Gastroesophageal sphincter (tissue), 4 donors: Measurements from ENCODE around the gene SLC24A3. TPM values are rescaled to one million over a fixed set of nuclear protein-coding genes. Genes with fewer than 3 reads are reported as not detected.

ENCODE experiments used
- ATAC-seq: fragments of 150-250 bp; one replicate; pipeline ENCODE4 v1.9.1; 2016; ENCODE audit warnings: mild to moderate bottlenecking, moderate library complexity
- H3K27ac ChIP-seq, 4 donors: fragments of 200-600 bp; sonication (generic) in 3 of 4; 1 replicate in 3 of 4; 2 replicates in 1 of 4; pipeline ENCODE4 v1.5.1; 2016 to 2019
- H3K27me3 ChIP-seq: fragments of 200-600 bp; sonication (generic); one replicate; pipeline ENCODE4 v1.5.1; 2019
- H3K36me3 ChIP-seq, 2 donors: fragments of 200-600 bp; sonication (generic); one replicate each; pipeline ENCODE4 v1.5.1; 2019; ENCODE audit warnings: control low read depth in 1 of 2
- H3K4me1 ChIP-seq, 3 donors: fragments of 200-600 bp; sonication (generic); 1 replicate in 2 of 3; 2 replicates in 1 of 3; pipeline ENCODE4 v1.5.1; 2016 to 2019; ENCODE audit warnings: control low read depth in 2 of 3
- H3K4me3 ChIP-seq, 2 donors: fragments of 200-600 bp; sonication (generic); one replicate each; pipeline ENCODE4 v1.5.1; 2019; ENCODE audit warnings: mild to moderate bottlenecking in 1 of 2, moderate library complexity in 1 of 2
- H3K9me3 ChIP-seq, 3 donors: fragments of 200-600 bp; sonication (generic); one replicate each; pipeline ENCODE4 v1.5.1; 2017 to 2019; ENCODE audit warnings: control low read depth in 2 of 3
- CTCF ChIP-seq, 4 experiments: fragments of 200-600 bp in 2 of 4; fragments of 450-650 bp in 2 of 4; sonication (generic) in 1 of 4; IDR thresholded peaks; one replicate each; pipeline ENCODE4 v1.5.1; 2017 to 2019; ENCODE audit warnings: antibody characterized with exemption in 4 of 4, mild to moderate bottlenecking in 2 of 4, moderate library complexity in 2 of 4
- EP300 ChIP-seq: sonication (generic); formaldehyde crosslinking; IDR thresholded peaks from one replicate; pipeline ENCODE4 v1.6.1; 2017; ENCODE audit warnings: antibody characterized with exemption, mild to moderate bottlenecking
- POLR2A ChIP-seq, 2 donors: fragments of 450-650 bp; IDR thresholded peaks; one replicate each; pipeline ENCODE4 v1.6.1; 2017; ENCODE audit warnings: antibody characterized with exemption in 2 of 2, mild to moderate bottlenecking in 2 of 2, moderate library complexity in 1 of 2
- POLR2AphosphoS5 ChIP-seq: sonication (generic); formaldehyde crosslinking; IDR thresholded peaks from one replicate; pipeline ENCODE4 v1.6.1; 2017; ENCODE audit warnings: antibody characterized with exemption
- WGBS, 2 donors: methylation state at CpG; one replicate each; pipeline ENCODE4 v1.1.5; 2018; ENCODE audit warnings: low coverage in 1 of 2; 5-methylcytosine and 5-hydroxymethylcytosine counted together
- total RNA-seq, 4 donors: library from RNA; depleted of rRNA; stranded (reverse); fragments of >200 nt; gene quantifications; one replicate each; pipeline ENCODE4 v1.1.0, GENCODE V29; 2016

The SLC24A3 gene
- total RNA-seq, 4 donors from 2014 or later: 2.7 to 13.5 (median 5.5) TPM

- Histone ChIP-seq H3K27me3 (no peaks in the 10 kb centered on the region), H3K4me3 (no peak overlapping the region), H3K4me1 (no peaks in the 10 kb centered on the region), H3K36me3 (no peaks in the 10 kb centered on the region), H3K9me3 (no peaks in the 10 kb centered on the region), H3K27ac (no peak overlapping the region)
- ATAC-seq: no peak
- WGBS, 2 donors: 90% methylated on average over 2 of the region's 5 CpGs; no CpG with 5 or more reads in 1 of the 2 donors
- no peak for TF ChIP-seq EP300
- TF ChIP-seq CTCF (IDR thresholded peaks at IDR 0.05): no peak
- no peak for TF ChIP-seq POLR2A (IDR thresholded peaks at IDR 0.05)
- TF ChIP-seq POLR2AphosphoS5: no peak
Measured at GRCh38 chr20:19349879-19350278, 137.4 kb downstream of the SLC24A3 start.

GRCh38 chr20:19351542-19351941 is 139.1 kb downstream of the SLC24A3 start:
- no peaks in the 10 kb centered on the region for H3K27me3 ChIP-seq
- no peak for ATAC-seq
- 20 to 40% methylated on average over 1 to 2 of the region's 2 CpGs for WGBS, 2 donors
- no peaks in the 10 kb centered on the region for H3K9me3 ChIP-seq
- no peak for TF ChIP-seq POLR2A (IDR thresholded peaks at IDR 0.05)
- TF ChIP-seq CTCF (IDR thresholded peaks at IDR 0.05): no peak
- no peak for TF ChIP-seq EP300
- no peak for TF ChIP-seq POLR2AphosphoS5
- no peaks in the 10 kb centered on the region for H3K36me3 ChIP-seq
- no peak overlapping the region for H3K27ac ChIP-seq
- no peak overlapping the region for H3K4me3 ChIP-seq
- H3K4me1 ChIP-seq: no peaks in the 10 kb centered on the region

- no peak overlapping the region for H3K27ac ChIP-seq
- no peaks in the 10 kb centered on the region for H3K4me1 ChIP-seq
- ATAC-seq: no peak
- H3K9me3 ChIP-seq: no peaks in the 10 kb centered on the region
- no peaks in the 10 kb centered on the region for H3K27me3 ChIP-seq
- H3K36me3 ChIP-seq: no peaks in the 10 kb centered on the region
- TF ChIP-seq EP300: no peak
- TF ChIP-seq POLR2A (IDR thresholded peaks at IDR 0.05): no peak
- no peak for TF ChIP-seq CTCF (IDR thresholded peaks at IDR 0.05)
- TF ChIP-seq POLR2AphosphoS5: no peak
- WGBS, 2 donors: 37 to 100% methylated on average over 2 of the region's 3 CpGs
- H3K4me3 ChIP-seq: no peak overlapping the region
Measured at GRCh38 chr20:19354950-19355349, 142.5 kb downstream of the SLC24A3 start.

- 61 to 68% methylated on average over 2 to 3 of the region's 3 CpGs for WGBS, 2 donors
- Histone ChIP-seq H3K27me3 (no peaks in the 10 kb centered on the region), H3K4me1 (peaks cover 0 to 4% (median 0%) of the 10 kb centered on the region in 3 donors), H3K4me3 (no peak overlapping the region), H3K27ac (no peak overlapping the region), H3K9me3 (no peaks in the 10 kb centered on the region), H3K36me3 (no peaks in the 10 kb centered on the region)
- TF ChIP-seq POLR2AphosphoS5: no peak
- no peak for TF ChIP-seq POLR2A (IDR thresholded peaks at IDR 0.05)
- no peak for TF ChIP-seq CTCF (IDR thresholded peaks at IDR 0.05)
- TF ChIP-seq EP300: no peak
- no peak for ATAC-seq
Measured at GRCh38 chr20:19361790-19362189, 149.3 kb downstream of the SLC24A3 start.

- H3K27me3 ChIP-seq: no peaks in the 10 kb centered on the region
- no peaks in the 10 kb centered on the region for H3K36me3 ChIP-seq
- H3K4me3 ChIP-seq: no peak overlapping the region
- no peak overlapping the region for H3K27ac ChIP-seq
- no peak for ATAC-seq
- H3K4me1 ChIP-seq: peaks cover 0 to 4% (median 0%) of the 10 kb centered on the region in 3 donors
- 70 to 83% methylated on average over 4 of the region's 4 CpGs for WGBS, 2 donors
- no peaks in the 10 kb centered on the region for H3K9me3 ChIP-seq
- TF ChIP-seq POLR2A (IDR thresholded peaks at IDR 0.05) (no peak), POLR2AphosphoS5 (no peak), CTCF (IDR thresholded peaks at IDR 0.05) (no peak), EP300 (no peak)
Measured at GRCh38 chr20:19363476-19363875, 151.0 kb downstream of the SLC24A3 start.
